NB4 (cell line): ENCODE results near the gene ATP4B.

Experiments
- DNase-seq: peaks from one replicate; pipeline ENCODE4 v3.0.0; 2010; ENCODE audit warnings: low read depth
- H3K4me3 ChIP-seq: one replicate; pipeline ENCODE4 v1.5.1; 2011; ENCODE audit warnings: mild to moderate bottlenecking, low read depth, low read length, moderate library complexity
- MYC ChIP-seq: IDR thresholded peaks from 2 replicates; pipeline ENCODE4 v1.6.1; 2011; ENCODE audit warnings: low read depth, low read length
- POLR2A ChIP-seq: IDR thresholded peaks from 2 replicates; pipeline ENCODE4 v1.6.1; 2011; ENCODE audit warnings: mild to moderate bottlenecking; ENCODE audit not compliant: insufficient read length; ENCODE audit errors: extremely low read depth
- TF ChIP-seq, protein P1 (sequence below): IDR thresholded peaks from 2 replicates; pipeline ENCODE4 v1.6.1; 2011; ENCODE audit warnings: low read depth, low read length
- TF ChIP-seq, protein P2 (sequence below): IDR thresholded peaks from one replicate; pipeline ENCODE4 v1.5.1; 2012; ENCODE audit warnings: low read depth, low read length

ATP4B gene

DNA sequence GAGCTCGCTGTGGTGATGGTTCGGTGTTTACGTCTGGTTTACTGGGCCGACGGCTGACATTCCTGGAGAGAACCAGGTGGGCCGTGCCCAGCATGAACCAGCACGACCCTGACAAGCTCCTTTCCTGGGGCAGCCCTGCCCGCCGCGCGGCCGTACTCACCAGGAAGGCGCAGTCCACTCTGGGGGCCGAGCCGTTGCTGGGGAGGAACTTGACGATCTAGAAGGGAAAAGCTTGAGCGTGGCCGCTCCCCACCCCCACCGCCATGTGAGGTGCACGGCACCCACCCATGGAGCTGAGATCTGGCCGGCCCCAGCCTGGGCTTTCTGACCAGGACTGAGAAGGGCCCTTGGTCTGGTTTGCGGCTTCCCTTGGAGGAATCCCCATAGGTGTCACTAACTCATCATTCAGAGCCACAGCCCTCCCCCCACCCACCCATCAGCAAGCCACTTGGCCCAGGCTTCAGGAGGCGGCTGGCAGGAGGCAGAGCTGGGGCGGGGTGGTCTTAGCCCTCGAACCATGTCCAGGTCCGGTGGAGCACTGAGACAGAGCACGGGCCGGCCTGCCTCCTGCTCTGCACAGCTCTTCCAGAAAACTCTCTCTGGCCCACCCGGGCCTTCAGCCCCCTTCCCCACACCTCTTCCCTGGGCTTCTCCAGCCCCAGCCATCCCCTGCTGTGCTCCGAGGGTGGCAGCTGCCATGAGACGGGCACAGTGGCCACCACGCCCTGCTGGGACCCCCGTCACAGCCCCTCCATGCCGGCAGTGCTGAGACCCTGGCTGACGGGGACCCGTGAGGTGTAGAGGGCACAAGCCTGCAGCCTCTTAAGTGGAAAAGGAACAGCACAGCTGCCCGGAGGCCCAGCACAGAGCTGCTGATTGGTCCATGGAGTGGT lies 6.2 kb downstream of the ATP4B start:
- H3K4me3 ChIP-seq = no peak overlapping the region
- TF ChIP-seq MYC = no peak
- TF ChIP-seq, protein P1, sequence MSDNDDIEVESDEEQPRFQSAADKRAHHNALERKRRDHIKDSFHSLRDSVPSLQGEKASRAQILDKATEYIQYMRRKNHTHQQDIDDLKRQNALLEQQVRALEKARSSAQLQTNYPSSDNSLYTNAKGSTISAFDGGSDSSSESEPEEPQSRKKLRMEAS = no peak
- TF ChIP-seq, protein P2, sequence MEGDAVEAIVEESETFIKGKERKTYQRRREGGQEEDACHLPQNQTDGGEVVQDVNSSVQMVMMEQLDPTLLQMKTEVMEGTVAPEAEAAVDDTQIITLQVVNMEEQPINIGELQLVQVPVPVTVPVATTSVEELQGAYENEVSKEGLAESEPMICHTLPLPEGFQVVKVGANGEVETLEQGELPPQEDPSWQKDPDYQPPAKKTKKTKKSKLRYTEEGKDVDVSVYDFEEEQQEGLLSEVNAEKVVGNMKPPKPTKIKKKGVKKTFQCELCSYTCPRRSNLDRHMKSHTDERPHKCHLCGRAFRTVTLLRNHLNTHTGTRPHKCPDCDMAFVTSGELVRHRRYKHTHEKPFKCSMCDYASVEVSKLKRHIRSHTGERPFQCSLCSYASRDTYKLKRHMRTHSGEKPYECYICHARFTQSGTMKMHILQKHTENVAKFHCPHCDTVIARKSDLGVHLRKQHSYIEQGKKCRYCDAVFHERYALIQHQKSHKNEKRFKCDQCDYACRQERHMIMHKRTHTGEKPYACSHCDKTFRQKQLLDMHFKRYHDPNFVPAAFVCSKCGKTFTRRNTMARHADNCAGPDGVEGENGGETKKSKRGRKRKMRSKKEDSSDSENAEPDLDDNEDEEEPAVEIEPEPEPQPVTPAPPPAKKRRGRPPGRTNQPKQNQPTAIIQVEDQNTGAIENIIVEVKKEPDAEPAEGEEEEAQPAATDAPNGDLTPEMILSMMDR = no peak
- no peak for TF ChIP-seq POLR2A

DNA sequence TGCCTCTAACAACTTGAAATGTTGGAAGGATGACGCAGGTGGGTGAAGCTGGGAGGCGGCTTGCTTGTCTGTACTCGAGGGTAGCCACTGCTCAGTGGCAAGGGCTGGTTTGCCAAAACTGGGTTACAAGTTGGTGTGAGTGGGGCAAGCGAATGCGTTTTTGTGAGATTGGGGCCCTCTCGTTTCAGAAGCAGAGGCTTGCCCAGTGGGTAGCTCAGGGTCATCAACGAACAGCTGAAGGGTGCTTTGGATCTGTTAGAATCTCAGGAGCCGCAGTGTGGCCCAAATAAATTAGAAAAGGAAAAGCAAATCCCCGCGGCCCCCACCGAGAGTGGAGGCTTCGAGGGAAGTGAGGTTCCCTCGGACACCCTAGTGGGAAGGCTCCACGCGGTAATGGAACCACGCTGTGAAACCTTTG lies 7.3 kb downstream of the ATP4B start:
- DNase-seq = no peak

More for the DNA sequence above, 6.2 kb downstream of the ATP4B start:
- no peak for DNase-seq

DNA sequence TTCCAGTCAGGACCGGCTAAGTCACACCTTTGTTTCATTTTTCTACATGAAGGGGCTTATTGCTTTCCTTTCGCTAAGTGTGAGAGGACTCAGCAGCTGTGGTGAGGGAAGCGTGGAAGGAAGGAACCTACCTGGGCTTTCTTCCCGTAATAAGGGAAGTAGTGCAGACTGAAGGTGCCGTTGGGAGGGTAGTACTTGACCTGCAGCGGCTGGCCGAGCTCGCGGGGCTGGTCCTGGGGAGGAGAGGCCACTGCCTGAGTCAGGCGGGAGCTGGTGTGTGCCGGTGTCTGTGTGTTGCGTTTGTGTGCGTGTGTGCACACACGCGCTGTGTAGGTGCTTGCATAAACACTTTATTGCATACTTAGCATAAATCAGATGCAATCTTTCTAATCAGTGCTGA lies 7.7 kb downstream of the ATP4B start:
- no peak for DNase-seq
- no peak overlapping the region for H3K4me3 ChIP-seq
- TF ChIP-seq, protein P1 = no peak
- no peak for TF ChIP-seq POLR2A
- TF ChIP-seq, protein P2 = no peak
- TF ChIP-seq MYC = no peak

More for the DNA sequence above, 7.3 kb downstream of the ATP4B start:
- H3K4me3 ChIP-seq = no peak overlapping the region
- TF ChIP-seq POLR2A = no peak
- TF ChIP-seq, protein P2 = no peak
- TF ChIP-seq, protein P1 = no peak

DNA sequence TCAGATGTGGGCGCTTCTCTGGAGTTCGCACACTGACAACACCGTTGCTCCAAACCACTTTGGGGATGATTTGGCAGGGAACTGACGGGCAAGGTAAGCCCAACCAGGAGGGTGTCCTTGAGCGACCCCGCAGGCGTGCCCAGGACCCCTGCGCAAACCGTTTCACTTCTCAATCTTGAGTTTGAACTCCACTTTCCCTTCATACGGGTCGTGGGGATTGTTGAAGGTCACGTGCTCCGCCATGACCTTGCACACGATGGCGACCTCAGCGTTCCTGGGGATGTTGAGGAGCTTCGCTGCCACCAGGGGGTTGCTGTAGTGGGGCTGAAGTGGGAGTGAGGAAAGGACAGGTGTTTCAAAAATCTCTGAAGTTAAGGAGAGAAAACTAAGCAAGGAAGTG lies 8.8 kb downstream of the ATP4B start:
- TF ChIP-seq, protein P1 = no peak
- TF ChIP-seq MYC (no peak), POLR2A (no peak)
- TF ChIP-seq, protein P2 = no peak
- no peak for DNase-seq
- H3K4me3 ChIP-seq = no peak overlapping the region

DNA sequence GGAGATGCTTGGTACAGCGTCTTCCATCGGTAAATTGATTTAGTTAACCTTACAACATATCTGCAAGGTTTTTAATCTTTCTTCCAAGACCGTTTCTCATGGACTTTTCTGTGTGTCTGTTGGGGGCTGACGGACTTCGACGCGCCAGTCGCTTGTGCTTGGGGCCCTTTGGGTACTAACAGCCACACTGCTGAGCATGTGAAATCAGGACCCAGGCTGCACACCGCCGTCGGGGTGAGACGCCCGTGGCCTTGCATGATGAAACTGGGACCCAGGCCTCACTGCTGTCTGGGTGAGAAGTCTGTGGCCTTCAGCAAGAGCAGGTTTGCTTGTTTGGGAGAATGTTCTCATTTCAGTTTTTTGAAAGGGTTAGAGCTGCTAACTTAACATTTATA lies 9.8 kb downstream of the ATP4B start:
- no peak for TF ChIP-seq POLR2A
- DNase-seq = no peak
- H3K4me3 ChIP-seq = no peak overlapping the region

DNA sequence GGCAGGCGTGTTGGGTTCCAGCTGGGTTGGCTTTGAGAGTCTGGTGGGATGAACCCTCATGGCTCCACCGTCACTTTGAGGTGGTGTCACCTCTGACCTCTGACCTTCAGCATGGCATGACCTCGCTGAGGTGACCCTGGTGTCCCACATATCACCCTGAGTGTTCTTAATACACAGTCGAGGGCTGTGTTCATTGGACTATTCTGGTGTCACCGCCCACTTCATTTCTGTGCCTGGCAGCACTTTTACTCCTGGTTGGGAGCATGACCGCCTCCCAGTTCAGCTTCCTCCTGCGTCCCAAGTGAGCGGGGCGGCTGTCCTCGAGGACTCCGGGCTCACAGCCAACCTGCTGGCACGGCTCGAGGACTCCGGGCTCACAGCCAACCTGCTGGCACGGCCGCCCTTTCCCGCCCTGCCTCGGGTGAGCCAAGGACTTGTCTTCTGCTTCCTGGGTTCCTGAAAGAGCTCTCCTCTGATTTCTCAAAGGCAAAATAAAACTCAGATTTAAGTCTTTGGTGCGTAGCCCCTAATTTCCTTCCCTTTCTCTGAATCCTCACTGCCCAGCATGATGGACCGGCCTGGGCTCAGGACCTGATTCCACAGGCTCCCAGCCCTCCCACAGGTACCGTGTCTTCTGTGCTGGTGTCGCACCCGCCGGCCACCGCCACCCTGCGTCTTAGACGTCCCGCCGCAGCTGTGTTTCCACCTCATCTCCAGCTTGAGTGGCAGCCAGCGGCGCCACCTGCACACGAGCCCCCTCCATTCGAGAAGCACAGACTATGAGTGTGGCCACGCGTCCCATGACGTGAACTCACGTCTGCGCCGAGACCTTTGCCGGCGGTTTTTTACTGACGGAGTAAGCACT lies 10.4 kb downstream of the ATP4B start:
- DNase-seq = no peak
- TF ChIP-seq POLR2A = no peak
- TF ChIP-seq, protein P1 = no peak
- TF ChIP-seq, protein P2 = no peak
- no peak for TF ChIP-seq MYC
- H3K4me3 ChIP-seq = no peak overlapping the region
